Coronary artery (tissue), 2 donors: ENCODE results near the gene MCTP1.

Experiments
- DNase-seq: peaks from one replicate; pipeline ENCODE4 v3.0.0-alpha.2; 2017; ENCODE audit warnings: low spot score
- H3K27ac ChIP-seq, 2 donors: fragments of 200-600 bp; sonication (generic); one replicate each; pipeline ENCODE4 v1.5.1; 2016 to 2019
- H3K4me3 ChIP-seq: fragments of 200-600 bp; sonication (generic); 2 replicates; pipeline ENCODE4 v1.5.1; 2016; ENCODE audit warnings: mild to moderate bottlenecking, moderate library complexity
- TF ChIP-seq, protein P1 (sequence below): fragments of 200-600 bp; sonication (generic); IDR thresholded peaks from one replicate; pipeline ENCODE4 v1.5.1; 2019; ENCODE audit warnings: antibody characterized with exemption

The MCTP1 gene

DNA sequence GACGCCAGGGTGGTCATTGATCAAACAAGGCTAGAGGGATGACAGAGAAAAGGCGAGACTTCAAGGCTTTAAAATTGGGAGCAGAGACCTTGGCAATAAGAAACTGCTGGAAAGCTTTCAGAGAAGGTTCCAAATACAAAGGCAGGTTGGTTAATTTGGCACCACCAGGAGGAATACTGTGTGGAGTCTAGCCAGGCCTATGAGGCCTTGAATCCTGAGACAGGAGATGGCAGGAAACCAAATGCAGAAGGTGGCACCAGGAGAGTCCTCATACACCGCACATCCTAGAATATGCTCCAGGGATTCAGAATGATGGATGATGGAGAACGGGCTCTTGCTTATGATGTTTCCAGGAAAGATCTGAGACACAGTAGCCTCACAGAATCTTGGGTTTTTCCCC lies 90.0 kb downstream of the MCTP1 start:
- Histone ChIP-seq H3K27ac (no peak overlapping the region), H3K4me3 (no peak overlapping the region)
- DNase-seq, result no peak
- TF ChIP-seq, protein P1, sequence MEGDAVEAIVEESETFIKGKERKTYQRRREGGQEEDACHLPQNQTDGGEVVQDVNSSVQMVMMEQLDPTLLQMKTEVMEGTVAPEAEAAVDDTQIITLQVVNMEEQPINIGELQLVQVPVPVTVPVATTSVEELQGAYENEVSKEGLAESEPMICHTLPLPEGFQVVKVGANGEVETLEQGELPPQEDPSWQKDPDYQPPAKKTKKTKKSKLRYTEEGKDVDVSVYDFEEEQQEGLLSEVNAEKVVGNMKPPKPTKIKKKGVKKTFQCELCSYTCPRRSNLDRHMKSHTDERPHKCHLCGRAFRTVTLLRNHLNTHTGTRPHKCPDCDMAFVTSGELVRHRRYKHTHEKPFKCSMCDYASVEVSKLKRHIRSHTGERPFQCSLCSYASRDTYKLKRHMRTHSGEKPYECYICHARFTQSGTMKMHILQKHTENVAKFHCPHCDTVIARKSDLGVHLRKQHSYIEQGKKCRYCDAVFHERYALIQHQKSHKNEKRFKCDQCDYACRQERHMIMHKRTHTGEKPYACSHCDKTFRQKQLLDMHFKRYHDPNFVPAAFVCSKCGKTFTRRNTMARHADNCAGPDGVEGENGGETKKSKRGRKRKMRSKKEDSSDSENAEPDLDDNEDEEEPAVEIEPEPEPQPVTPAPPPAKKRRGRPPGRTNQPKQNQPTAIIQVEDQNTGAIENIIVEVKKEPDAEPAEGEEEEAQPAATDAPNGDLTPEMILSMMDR, result no peak

DNA sequence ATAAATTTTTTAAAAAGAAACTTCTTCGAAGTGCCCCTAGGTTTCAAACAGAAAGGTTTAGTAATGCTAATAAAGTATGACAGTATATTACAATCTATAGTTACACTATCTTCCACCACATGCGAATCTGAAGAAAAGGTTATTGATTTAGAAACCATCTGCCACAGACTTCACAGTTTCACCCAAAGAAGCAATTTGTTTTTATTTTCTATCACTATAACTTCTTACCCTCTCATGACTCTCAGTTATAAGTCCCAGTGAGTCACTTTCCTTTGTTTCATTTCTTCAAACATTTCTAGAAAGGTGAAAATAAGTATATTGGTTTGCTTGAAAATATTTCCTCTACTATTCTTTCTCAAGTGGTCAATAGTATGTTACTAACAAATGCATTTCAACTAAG lies 93.6 kb downstream of the MCTP1 start:
- no peak overlapping the region for H3K27ac ChIP-seq
- H3K4me3 ChIP-seq, result no peak overlapping the region
- no peak for DNase-seq
- TF ChIP-seq, protein P1, result no peak

DNA sequence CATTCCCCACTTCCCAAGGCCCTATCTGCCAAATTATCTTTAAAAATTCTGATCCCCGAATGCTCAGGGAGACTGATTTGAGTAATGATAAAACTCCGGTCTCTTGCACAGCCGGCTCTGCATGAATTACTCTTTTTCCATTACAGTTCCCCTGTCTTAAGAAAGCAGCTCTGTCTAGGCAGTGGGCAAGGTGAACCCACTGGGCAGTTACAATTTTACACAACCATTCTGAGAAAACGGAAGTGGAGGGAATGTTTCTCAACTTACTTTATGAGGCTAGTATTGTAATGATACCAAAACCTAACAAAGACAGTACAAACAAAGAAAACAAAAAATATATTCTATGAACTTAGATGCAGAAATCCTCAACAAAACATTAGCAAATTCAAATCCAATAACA lies 100.0 kb downstream of the MCTP1 start:
- H3K4me3 ChIP-seq, result no peak overlapping the region
- DNase-seq, result no peak
- TF ChIP-seq, protein P1, result no peak
- H3K27ac ChIP-seq, result no peak overlapping the region

DNA sequence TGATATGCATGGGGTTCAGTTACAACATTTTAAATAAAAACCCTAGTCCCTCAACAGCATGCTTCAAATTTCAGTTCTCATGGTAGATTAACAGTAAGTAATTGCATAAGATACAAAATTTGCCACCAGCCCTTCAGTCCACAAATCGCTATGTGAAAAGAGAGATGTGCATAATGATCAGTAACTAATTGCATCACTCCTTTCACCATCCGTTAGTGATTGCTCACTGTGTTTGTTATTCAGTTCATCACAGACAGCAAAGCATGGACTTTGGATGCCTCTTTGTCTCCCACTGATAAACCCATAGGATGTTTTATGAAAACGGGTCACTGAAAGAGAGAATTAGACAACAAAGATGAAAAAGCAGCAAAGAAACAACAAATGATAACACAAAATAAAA lies 103.2 kb downstream of the MCTP1 start:
- no peak for DNase-seq
- TF ChIP-seq, protein P1, result no peak
- no peak overlapping the region for H3K4me3 ChIP-seq
- no peak overlapping the region for H3K27ac ChIP-seq

DNA sequence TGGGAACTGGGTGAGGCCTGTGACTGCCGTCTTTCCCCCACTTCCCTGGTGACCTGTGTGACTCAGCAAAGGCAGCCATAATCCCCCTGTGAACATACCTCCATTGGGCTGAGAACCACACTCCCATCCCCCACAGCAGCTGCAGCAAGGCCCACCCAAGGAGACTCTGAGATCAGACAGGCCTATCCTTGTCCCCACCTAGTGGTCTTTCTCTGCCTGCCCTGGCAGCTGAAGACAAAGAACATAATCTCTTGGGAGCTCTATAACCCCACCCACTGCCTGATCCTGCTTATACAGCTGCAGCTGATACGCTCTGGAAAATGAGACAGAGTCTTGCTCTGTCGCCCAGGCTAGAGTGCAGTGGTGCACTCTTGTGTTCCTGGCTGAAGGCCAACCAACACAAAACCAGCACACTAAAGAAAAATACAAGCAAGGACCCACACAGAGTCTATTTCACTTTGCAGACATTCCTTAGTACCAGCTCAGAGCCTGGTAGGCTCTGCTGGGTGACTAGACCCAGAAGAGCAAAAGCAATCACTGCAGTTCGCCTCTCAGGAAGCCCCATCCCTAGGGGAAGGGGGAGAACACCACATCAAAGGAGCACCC lies 106.7 kb downstream of the MCTP1 start:
- Histone ChIP-seq H3K4me3 (no peak overlapping the region), H3K27ac (no peak overlapping the region)
- TF ChIP-seq, protein P1, result no peak
- no peak for DNase-seq

DNA sequence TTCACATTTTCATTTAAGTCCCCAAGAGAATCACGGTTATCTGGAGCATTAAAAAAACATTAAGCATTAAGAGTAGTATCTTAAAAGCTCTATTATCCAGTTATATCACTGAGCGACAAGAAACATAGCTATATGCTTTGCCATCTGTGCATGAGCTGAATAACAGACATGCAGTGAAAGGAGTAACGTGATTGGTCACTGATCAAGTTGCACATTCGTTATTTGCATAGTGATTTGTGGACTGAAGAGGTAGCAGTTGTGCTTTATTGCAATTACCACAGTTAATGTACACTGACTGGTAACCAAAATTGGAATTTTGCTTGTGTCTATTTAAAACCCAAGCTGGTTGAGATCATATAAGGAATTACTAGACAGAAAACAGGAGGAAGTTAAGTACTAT lies 107.4 kb downstream of the MCTP1 start:
- TF ChIP-seq, protein P1, result no peak
- Histone ChIP-seq H3K27ac (no peak overlapping the region), H3K4me3 (no peak overlapping the region)
- DNase-seq, result no peak

DNA sequence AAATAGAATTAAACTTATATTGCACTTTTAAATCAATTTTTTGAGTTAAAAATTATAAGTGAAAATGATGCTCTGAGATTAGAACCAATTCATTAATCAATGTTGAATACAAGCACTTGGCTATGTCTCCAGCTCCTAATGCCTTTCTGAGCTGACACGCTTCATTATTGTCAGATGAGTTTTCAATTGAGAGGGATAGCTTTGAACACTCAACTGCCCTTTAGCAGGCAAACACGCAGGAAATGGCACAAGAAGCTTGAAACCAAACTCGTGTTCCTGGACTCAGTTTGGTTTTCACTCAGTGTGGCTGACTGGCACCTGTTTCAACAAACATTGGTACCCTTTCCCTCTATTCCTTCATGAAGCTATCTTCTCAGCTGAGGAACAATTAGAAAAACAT lies 109.8 kb downstream of the MCTP1 start:
- no peak overlapping the region for H3K4me3 ChIP-seq
- TF ChIP-seq, protein P1, result no peak
- H3K27ac ChIP-seq, result no peak overlapping the region
- DNase-seq, result no peak
